ENCODE data around the gene PHPT1.

The PHPT1 gene

DNA sequence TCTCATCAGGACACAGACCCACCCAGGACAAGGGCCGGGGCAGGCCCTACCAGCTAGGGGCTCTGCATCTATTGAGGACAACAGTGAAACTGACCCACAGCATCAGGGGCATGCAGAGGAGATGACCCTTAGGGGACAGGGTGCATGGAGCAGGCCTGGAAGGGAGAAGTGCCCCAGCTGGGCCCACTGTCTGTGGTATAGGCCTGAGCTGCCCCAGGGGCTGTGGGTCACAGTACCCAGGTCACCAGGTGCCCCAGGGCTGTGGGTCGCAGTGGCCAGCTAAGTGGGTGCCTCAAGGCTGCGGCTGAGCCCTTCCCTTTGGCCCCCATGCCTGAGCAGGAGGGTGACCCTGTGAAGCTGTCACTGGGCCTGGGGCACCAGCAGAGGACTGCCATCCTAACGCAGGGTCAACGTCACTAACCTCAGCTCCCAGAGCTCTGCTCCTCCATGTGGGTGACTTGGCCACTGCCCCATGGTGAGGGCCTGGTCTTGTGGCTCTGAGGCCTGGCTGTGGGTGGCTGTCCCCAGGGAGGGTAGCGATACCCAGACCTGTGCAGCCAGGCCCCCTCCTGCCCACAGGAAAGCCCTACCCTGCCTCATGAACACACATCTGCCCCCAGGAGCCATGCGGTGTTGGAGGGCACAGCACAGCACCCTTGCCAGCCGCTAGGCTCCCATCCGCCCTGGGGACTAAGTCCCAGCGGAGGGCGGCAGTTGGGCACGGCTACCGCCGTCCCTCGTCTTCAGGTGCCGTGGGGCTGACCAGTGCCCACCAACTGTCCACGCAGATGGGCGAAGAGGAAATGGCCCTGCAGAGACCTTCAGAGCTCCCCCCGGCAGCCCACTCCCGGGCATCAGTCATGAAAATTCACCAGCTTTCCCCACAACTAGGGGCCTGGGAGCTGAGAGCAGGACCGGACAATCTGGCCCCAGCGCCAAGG is 12.0 kb downstream of the PHPT1 start:
- Histone ChIP-seq H3K27me3 (no peaks in the 10 kb centered on the region), H3K4me1 (peaks cover 15% of the 10 kb centered on the region), H3K9me3 (no peaks in the 10 kb centered on the region), H3K4me3 (ENCODE audit: low read depth, low read length) (no peak overlapping the region), H3K36me3 (peaks cover 55% of the 10 kb centered on the region)
- DNase-seq, result peak; percentile 11
- TF ChIP-seq, protein P1, sequence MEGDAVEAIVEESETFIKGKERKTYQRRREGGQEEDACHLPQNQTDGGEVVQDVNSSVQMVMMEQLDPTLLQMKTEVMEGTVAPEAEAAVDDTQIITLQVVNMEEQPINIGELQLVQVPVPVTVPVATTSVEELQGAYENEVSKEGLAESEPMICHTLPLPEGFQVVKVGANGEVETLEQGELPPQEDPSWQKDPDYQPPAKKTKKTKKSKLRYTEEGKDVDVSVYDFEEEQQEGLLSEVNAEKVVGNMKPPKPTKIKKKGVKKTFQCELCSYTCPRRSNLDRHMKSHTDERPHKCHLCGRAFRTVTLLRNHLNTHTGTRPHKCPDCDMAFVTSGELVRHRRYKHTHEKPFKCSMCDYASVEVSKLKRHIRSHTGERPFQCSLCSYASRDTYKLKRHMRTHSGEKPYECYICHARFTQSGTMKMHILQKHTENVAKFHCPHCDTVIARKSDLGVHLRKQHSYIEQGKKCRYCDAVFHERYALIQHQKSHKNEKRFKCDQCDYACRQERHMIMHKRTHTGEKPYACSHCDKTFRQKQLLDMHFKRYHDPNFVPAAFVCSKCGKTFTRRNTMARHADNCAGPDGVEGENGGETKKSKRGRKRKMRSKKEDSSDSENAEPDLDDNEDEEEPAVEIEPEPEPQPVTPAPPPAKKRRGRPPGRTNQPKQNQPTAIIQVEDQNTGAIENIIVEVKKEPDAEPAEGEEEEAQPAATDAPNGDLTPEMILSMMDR (IDR thresholded peaks at IDR 0.05; ENCODE audit: low read depth, low read length), result no peak

DNA sequence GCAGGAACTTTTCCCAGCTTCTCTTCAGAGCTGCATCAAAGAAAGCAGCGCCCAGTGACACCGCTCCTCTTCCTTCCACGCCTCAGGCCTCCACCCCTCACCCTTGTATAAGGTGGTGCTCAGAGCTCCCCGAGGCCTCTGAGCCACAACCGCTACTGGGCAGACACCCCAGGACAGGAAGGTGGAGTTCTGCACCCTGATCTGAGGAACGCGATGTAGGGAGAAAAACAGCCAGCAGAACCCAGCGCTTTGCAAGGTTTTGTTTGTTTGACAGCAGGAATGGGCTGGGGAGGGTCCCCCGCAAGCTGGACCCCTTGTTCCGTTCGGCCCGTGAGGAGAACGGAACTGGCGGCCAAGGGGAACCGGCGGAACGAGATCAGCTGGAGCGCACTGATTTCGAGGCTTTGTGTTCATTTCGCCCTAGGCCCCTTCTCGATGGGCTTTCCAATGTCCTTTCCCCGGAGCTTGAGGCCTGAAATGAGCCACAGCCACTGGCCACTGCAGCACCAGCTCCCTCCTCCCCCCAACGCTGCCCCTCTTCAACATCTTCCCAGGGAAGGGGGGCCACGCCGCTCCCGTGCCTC is 12.8 kb downstream of the PHPT1 start:
- TF ChIP-seq, protein P1 (IDR thresholded peaks at IDR 0.05; ENCODE audit: low read depth, low read length), result no peak
- no peaks in the 10 kb centered on the region for H3K27me3 ChIP-seq
- H3K36me3 ChIP-seq, result peaks cover 55% of the 10 kb centered on the region
- no peak for DNase-seq
- peaks cover 3% of the 10 kb centered on the region; the same call in 1 of the 2 replicates for H3K9me3 ChIP-seq
- peaks cover 14% of the 10 kb centered on the region for H3K4me1 ChIP-seq
- no peak overlapping the region for H3K4me3 ChIP-seq (ENCODE audit: low read depth, low read length)

DNA sequence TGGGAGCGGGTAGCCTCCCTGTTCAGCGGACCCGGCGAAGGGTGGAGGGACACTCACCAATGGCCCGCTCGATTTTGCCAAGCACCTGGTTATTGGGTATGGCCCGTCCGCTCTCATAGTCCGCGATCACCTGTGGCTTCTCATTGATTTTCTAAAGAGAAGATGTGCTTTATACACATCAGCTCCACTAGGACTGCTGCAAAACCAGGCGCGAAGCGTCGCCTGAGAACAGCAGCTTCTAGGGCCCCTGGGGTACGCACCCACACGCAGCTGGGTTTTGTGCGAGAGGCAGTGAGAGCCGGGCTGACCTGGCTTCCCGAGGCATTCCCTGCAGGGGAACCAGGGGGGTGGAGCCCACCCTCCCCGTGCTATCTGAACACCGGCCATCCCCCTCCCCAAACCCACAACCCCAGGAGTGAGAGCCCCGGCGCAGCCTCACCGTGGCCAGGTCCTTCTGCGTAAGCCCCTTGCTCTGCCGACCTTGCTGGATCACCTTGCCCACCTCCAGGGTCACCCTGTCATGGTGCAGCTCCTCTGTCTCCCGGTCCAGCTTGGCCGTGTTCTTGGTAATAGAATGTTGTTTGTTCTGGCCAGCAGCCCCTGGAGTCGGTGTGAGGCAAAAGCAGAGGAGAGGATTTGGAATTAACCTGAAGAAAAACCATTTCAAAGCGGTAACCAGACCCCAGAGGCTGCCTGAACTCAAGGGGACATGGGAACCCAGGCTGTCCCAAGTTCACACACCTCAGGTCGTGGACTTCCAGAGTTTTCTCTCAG is 13.8 kb downstream of the PHPT1 start:
- Histone ChIP-seq H3K27me3 (no peaks in the 10 kb centered on the region), H3K36me3 (peaks cover 46% of the 10 kb centered on the region), H3K4me1 (peaks cover 14% of the 10 kb centered on the region), H3K4me3 (ENCODE audit: low read depth, low read length) (no peak overlapping the region), H3K9me3 (peaks cover 3% of the 10 kb centered on the region; the same call in 1 of the 2 replicates)
- no peak for DNase-seq
- TF ChIP-seq, protein P1 (IDR thresholded peaks at IDR 0.05; ENCODE audit: low read depth, low read length), result no peak

DNA sequence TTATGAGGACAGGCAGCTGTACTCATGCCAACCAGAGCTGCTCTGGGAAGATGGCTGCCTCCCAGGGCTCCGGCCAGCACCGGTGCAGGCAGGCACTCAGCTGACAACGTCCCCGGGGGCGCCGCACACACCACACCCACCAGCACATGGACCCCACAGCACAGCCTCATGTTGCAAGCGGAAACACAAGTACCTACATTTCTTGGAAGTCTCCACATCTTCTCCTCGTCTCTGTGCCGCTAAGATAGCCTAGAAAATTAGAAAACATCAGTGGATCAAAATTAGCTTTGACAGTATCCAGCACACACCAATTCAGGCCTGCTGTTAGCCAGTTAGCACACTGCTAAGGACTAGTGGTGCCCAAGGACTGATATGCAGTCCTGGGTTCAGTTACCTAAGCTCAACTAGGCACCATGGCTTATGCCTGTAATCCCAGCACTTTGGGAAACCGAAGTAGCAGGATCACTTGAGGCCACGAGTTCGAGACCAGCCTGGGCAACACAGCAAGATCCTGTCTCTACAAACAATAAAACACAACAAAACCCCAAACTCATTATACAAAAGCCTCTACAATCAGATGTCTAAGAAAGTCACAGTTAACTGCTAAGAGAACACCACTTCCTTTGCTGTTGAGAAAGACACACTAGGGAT is 14.5 kb downstream of the PHPT1 start:
- peaks cover 42% of the 10 kb centered on the region for H3K36me3 ChIP-seq
- H3K9me3 ChIP-seq, result peaks cover 3% of the 10 kb centered on the region; the same call in 1 of the 2 replicates
- H3K4me3 ChIP-seq (ENCODE audit: low read depth, low read length), result no peak overlapping the region
- no peak for DNase-seq
- H3K27me3 ChIP-seq, result no peaks in the 10 kb centered on the region
- peaks cover 9% of the 10 kb centered on the region for H3K4me1 ChIP-seq
- TF ChIP-seq, protein P1 (IDR thresholded peaks at IDR 0.05; ENCODE audit: low read depth, low read length), result no peak

DNA sequence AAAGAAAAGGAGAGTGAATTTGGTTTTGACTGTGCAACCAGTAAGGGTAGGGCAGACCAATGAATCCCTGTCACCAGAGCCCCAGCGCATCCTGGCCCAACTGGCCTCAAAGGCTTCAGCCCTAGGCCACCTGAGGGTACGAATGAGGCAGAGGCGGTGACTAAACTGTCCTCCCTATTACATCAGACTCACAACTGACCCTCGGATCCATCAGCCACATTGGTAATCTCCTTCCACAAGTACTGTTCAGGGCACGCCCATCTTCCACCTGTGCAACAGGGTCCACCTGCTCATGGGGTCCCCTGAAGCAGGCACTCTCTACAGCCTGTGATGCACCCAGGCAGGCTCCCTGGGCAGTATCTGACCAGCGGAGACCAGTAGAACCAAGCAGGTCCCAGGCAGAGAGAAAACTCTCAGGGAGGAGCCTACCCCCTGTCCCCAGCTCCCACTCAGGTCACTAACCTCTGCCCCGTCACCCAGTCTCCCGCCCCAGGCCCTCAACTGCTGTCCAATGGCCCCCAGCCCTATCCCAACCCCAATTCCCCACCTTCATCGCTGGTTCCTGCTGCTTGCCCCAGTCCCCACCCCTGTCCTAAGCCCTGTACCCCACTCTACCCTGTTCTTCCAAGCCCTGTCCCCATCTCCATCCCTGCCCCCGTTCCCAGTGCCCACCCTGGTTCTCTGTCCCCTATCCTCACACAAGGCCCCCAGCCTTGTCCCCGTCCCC is 16.0 kb downstream of the PHPT1 start:
- Histone ChIP-seq H3K27me3 (no peaks in the 10 kb centered on the region), H3K9me3 (peaks cover 3% of the 10 kb centered on the region; the same call in 1 of the 2 replicates), H3K36me3 (peaks cover 42% of the 10 kb centered on the region), H3K4me3 (ENCODE audit: low read depth, low read length) (peak overlapping the region; percentile 74), H3K4me1 (no peaks in the 10 kb centered on the region)
- no peak for DNase-seq
- TF ChIP-seq, protein P1 (IDR thresholded peaks at IDR 0.05; ENCODE audit: low read depth, low read length), result no peak
